Hepatocyte (in vitro differentiated cells): ENCODE data around the gene BPIFB2.

ENCODE experiments used
- EZH2 ChIP-seq: fragments of 200-600 bp; sonication (generic); IDR thresholded peaks from 2 replicates; pipeline ENCODE4 v1.6.1; 2016; ENCODE audit warnings: antibody characterized with exemption, mild to moderate bottlenecking, borderline replicate concordance
- TF ChIP-seq, protein P1 (sequence below): fragments of 200-600 bp; sonication (generic); IDR thresholded peaks from 2 replicates; pipeline ENCODE4 v1.5.1; 2016; ENCODE audit warnings: antibody characterized with exemption, mild to moderate bottlenecking; ENCODE audit not compliant: poor library complexity

GRCh38 chr20:33017542-33017941 is 10.0 kb downstream of the BPIFB2 start:
- TF ChIP-seq, protein P1, sequence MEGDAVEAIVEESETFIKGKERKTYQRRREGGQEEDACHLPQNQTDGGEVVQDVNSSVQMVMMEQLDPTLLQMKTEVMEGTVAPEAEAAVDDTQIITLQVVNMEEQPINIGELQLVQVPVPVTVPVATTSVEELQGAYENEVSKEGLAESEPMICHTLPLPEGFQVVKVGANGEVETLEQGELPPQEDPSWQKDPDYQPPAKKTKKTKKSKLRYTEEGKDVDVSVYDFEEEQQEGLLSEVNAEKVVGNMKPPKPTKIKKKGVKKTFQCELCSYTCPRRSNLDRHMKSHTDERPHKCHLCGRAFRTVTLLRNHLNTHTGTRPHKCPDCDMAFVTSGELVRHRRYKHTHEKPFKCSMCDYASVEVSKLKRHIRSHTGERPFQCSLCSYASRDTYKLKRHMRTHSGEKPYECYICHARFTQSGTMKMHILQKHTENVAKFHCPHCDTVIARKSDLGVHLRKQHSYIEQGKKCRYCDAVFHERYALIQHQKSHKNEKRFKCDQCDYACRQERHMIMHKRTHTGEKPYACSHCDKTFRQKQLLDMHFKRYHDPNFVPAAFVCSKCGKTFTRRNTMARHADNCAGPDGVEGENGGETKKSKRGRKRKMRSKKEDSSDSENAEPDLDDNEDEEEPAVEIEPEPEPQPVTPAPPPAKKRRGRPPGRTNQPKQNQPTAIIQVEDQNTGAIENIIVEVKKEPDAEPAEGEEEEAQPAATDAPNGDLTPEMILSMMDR = no peak
- TF ChIP-seq EZH2 = no peak
